ENCODE measurements around the gene FAM170B. TPM values are rescaled to one million over a fixed set of nuclear protein-coding genes. Genes with fewer than 3 reads are reported as not detected.

FAM170B gene
- total RNA-seq, 8 experiments from 2014 or later = 0.14 to 0.36 (median 0.22) TPM; not detected in 4

DNA sequence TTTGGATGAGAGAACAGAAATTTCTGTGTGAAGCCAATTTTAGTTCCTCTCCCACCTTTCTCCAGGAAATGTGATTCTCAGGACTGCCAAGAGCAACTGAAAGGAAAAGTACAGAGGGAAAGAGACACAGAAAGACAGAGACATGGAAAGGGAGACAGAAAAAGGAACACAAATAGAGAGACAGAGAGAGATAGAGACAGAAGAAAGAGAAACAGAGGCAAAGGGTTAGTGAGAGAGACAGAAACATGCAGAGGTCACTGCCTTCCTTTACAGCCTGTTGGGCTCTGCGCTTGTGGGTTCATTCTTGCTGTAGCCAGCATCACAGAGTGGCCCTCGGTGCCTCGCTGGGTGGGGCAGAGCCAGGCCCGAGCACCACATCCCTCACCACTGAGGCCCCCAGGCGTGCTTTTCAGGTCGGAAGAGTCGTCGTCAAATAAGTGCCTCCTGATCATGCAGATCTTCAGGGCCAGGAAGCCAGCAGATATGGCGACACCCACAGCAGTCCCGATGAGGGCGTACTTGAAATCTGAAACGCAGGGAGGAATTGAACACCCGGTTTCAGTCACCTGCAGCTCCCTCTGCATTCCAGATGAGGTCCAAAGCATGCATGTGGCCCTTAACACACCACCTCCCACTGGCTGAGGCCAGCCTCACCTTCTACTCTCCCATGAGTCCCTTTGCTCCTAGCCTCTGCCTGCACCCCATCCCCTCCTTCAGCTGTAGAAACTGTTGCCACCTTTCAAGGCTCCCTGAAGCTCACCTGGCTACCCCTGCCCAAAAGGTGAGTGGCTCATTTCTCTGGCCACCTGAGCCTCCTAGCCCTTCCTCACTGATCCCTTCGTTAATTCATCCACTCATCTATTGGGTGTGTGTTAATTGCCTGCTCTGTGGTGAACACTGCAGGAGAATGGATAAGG, 32.9 kb upstream of the FAM170B start:
- no peak overlapping the region for H3K27ac ChIP-seq
- no peaks in the 10 kb centered on the region for H3K4me1 ChIP-seq (replicated peaks in 1 of 2)
- 49 to 88% (median 70%) methylated on average over 2 to 8 of the region's 14 CpGs; no CpG with 5 or more reads in 2 of the 10 experiments for WGBS, 10 experiments
- in situ Hi-C loops (cut with MboI; ENCODE audit: low pct_unique_long_range_greater_than_20kb in 2 of 9, low sequenced_read_pairs in 9 of 9, unreplicated experiment in 9 of 9) = loop anchor here in 2 of 9 experiments (25.0 kb wide), 3 partner anchors 179 to 504 kb away; no protein-coding TSS in a partner anchor
- no peak overlapping the region for H3K4me3 ChIP-seq
- ATAC-seq (replicated peaks in 6 of 8) = no peak

DNA sequence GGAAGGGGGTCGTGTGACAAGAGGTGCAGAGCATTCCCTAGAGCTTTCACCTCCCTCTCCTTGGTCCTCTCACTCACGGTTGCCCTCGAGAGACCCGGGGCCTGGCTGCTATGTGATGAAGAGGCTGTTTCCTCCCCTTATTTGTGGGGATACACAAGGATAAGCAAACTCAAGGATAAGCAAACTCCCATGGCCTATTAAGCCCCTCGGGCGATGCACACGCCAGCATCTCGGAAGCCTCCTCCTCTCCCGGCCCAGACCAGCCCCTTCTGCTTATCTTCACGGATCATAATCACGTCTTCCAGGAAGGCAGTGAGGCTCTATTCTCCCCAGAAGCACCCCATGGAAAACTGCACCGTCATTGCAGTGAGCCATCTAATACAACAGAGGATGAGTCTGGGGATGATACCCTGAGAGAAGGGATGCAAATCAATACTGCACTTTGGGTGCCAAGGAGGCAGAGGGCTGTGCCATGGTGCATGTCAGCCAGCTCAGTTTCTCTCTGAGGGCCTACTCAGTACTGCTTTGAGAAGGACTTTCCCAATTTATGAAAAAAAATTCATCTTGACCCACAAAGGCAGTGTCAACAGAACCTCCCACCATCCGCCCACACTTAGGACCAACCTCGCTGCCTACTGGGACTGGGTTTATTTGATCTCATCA, 32.1 kb upstream of the FAM170B start:
- H3K4me1 ChIP-seq (replicated peaks in 1 of 2) = no peaks in the 10 kb centered on the region
- ATAC-seq (replicated peaks in 6 of 8) = no peak
- 61 to 90% (median 77%) methylated on average over 1 to 8 of the region's 14 CpGs; no CpG with 5 or more reads in 2 of the 10 experiments for WGBS, 10 experiments
- no peak overlapping the region for H3K27ac ChIP-seq
- in situ Hi-C loops (cut with MboI; ENCODE audit: low pct_unique_long_range_greater_than_20kb in 2 of 9, low sequenced_read_pairs in 9 of 9, unreplicated experiment in 9 of 9) = loop anchor here in 2 of 9 experiments (25.0 kb wide), 3 partner anchors 179 to 504 kb away; no protein-coding TSS in a partner anchor
- no peak overlapping the region for H3K4me3 ChIP-seq

DNA sequence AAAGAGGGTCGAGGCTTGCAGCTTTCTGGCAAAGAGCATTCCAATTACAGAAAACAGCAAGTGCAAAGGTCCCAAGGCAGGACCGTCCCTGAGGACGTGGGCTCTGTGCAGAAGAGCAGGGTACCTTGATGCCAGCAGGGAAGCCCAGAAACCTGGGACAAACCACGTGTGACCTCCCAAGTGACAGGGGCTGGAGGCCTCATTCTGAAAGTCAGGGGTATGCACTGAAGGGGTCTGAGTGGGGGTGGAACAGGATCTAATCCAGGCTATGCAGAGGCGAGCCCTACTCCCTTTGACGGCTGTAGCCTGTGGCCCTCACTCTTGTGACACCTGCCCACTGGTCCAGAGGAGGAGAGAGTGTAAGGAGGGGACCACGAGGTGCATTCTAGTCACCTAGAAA, 31.4 kb upstream of the FAM170B start:
- H3K4me3 ChIP-seq = no peak overlapping the region
- 10 to 73% (median 40%) methylated on average over 1 to 6 of the region's 7 CpGs; no CpG with 5 or more reads in 3 of the 10 experiments for WGBS, 10 experiments
- in situ Hi-C loops (cut with MboI; ENCODE audit: low pct_unique_long_range_greater_than_20kb in 2 of 9, low sequenced_read_pairs in 9 of 9, unreplicated experiment in 9 of 9) = loop anchor here in 2 of 9 experiments (25.0 kb wide), 3 partner anchors 178 to 503 kb away; no protein-coding TSS in a partner anchor
- ATAC-seq (replicated peaks in 6 of 8) = no peak
- H3K27ac ChIP-seq = no peak overlapping the region
- no peaks in the 10 kb centered on the region for H3K4me1 ChIP-seq (replicated peaks in 1 of 2)

DNA sequence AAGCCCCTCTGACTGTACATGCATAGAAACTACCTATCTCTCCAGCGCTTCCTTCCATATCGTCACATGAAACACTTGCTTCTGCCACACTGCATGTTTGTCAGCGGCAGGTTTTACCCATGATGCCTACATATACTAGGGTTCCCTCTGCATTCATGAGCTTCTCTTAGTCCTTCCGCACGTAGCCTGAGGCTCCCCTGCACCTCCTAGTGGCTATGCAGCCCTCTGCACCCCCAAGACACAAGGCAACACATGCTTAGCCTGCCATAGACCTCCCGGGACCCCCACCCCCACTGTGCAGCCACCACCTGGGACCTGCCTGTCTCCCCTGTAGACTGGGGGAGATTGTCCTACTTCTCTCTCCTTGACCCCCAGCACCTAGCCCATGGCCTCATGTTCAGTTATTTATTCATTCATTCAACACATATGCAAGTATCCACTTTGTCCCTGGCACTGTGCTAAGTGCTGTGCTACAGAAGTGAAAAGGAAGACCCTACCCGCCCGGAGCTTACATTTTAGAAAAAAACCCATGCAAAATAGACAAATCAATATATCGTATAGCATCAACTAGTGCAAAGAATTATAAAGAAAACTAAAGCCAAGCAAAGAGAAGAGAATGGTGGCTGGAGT, 30.9 kb upstream of the FAM170B start:
- in situ Hi-C loops (cut with MboI; ENCODE audit: low pct_unique_long_range_greater_than_20kb in 2 of 9, low sequenced_read_pairs in 9 of 9, unreplicated experiment in 9 of 9) = loop anchor here in 2 of 9 experiments (25.0 kb wide), 3 partner anchors 177 to 502 kb away; no protein-coding TSS in a partner anchor
- Histone ChIP-seq H3K27ac (no peak overlapping the region), H3K4me3 (no peak overlapping the region), H3K4me1 (replicated peaks in 1 of 2) (no peaks in the 10 kb centered on the region)
- ATAC-seq (replicated peaks in 6 of 8) = peak in 6 of 8 experiments; percentile 22 to 86 (median 58)
- WGBS, 10 experiments = 40 to 100% (median 66%) methylated on average over 1 to 7 of the region's 9 CpGs; no CpG with 5 or more reads in 2 of the 10 experiments

DNA sequence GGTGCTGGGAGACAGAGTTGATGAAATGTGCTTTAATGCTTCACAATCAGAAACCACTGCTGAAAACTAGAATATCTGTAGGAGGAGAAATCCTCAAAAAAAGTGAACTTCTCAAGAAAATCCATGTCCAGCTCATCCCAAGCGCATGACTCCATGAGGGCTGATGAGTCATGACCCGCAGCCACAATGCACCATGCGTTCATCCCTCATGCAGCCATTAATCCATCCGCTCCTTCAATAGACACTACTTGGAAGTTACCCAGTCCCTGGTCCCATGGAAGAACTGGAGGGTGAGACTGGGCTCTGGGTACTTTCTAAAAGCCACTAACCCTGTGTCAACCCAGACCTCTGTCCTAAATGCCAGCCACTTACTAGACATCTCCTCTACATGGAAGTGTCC, 29.9 kb upstream of the FAM170B start:
- 47 to 100% (median 80%) methylated on average over 1 to 3 of the region's 4 CpGs; no CpG with 5 or more reads in 3 of the 10 experiments for WGBS, 10 experiments
- Histone ChIP-seq H3K4me1 (replicated peaks in 1 of 2) (no peaks in the 10 kb centered on the region), H3K27ac (no peak overlapping the region), H3K4me3 (no peak overlapping the region)
- in situ Hi-C loops (cut with MboI; ENCODE audit: low pct_unique_long_range_greater_than_20kb in 2 of 9, low sequenced_read_pairs in 9 of 9, unreplicated experiment in 9 of 9) = loop anchor here in 2 of 9 experiments (25.0 kb wide), 3 partner anchors 176 to 501 kb away; no protein-coding TSS in a partner anchor
- ATAC-seq (replicated peaks in 6 of 8) = peak in 1 of 8 experiments; percentile 44

DNA sequence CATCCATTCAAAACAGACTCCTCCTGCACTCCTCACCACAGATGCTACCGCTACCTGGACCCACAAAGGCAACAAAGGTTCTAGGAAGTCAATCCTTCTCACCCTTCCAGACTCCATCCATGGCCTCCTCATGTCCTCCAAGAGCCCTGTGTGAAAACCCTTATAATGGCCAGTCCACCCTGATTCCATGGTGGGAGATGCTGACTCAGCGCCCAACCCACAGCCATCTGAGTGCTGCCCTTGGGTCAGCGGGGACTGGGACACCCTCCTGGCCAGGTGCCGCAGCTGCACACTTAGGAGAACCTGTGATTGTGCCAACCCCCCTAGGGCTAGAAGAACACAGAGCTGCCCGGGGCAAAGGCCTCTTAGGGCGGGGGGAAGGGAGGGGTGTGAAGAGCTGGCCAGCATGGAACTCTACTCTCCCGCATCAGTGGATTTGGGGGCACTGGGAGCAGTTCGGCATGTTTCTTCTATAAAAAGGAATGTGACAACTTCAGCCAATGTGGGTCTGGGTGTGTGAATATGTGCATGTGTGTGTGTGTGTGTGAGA, 29.0 kb upstream of the FAM170B start:
- Histone ChIP-seq H3K27ac (no peak overlapping the region), H3K4me1 (replicated peaks in 1 of 2) (no peaks in the 10 kb centered on the region), H3K4me3 (no peak overlapping the region)
- in situ Hi-C loops (cut with MboI; ENCODE audit: low pct_unique_long_range_greater_than_20kb in 2 of 9, low sequenced_read_pairs in 9 of 9, unreplicated experiment in 9 of 9) = loop anchor here in 2 of 9 experiments (25.0 kb wide), 3 partner anchors 176 to 501 kb away; no protein-coding TSS in a partner anchor
- ATAC-seq (replicated peaks in 6 of 8) = no peak
- WGBS, 10 experiments = 100% methylated on average over 1 of the region's 8 CpGs; no CpG with 5 or more reads in 8 of the 10 experiments

DNA sequence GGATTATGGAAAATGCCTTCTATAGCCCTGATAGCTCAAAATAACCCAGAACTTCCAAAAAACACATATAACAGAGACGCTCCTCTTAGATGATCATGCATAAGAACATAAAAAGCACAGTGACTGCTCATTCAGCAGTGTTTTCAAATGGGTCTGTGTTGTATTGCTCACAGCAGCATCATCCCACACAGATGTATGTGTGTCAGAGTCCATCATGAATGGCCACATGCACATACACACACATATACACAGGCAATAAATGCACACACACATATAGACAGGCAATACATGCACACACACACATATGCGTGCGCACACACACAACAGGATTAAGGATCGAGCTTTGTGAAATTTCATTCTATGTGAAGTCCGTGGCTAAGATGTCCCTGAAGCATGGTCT, 28.2 kb upstream of the FAM170B start:
- in situ Hi-C loops (cut with MboI; ENCODE audit: low pct_unique_long_range_greater_than_20kb in 2 of 9, low sequenced_read_pairs in 9 of 9, unreplicated experiment in 9 of 9) = loop anchor here in 2 of 9 experiments (25.0 kb wide), 3 partner anchors 175 to 500 kb away; no protein-coding TSS in a partner anchor

DNA sequence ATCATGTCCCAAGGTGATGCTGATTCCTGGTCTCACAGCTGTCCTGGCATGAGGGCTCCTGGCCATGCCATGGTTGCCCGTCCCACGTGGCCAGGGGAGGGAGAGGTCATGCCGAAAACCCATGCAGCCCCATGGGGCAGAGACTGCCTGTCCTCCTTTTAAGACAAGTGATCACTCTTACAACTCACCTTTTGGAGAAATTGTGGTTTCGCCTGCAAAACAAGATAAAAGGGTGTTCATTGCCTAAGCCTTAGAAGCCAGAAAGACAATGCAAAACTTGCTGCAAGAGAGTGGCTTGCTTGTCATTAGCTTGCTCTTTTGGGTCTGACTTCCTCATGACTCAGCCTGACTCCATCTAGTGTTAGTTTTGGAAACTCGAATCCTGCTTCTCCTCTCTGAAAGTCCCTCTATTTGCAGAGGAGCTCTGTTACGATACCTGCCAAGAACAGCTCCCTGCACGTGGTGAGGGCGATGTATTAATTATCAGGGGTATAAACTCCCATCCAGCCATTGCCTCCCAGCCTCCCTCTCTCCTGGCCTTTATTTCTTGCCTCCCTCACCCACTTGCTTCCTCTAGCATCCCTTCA, 27.7 kb upstream of the FAM170B start:
- Histone ChIP-seq H3K4me3 (no peak overlapping the region), H3K4me1 (replicated peaks in 1 of 2) (no peaks in the 10 kb centered on the region), H3K27ac (no peak overlapping the region)
- WGBS, 10 experiments = 0 to 63% (median 31%) methylated on average over 1 to 8 of the region's 8 CpGs; no CpG with 5 or more reads in 1 of the 10 experiments
- in situ Hi-C loops (cut with MboI; ENCODE audit: low pct_unique_long_range_greater_than_20kb in 2 of 9, low sequenced_read_pairs in 9 of 9, unreplicated experiment in 9 of 9) = loop anchor here in 2 of 9 experiments (25.0 kb wide), 3 partner anchors 174 to 499 kb away; no protein-coding TSS in a partner anchor
- ATAC-seq (replicated peaks in 6 of 8) = peak in 3 of 8 experiments; percentile 49 to 58 (median 54)

More for the DNA sequence above, 28.2 kb upstream of the FAM170B start:
- no peak for ATAC-seq (replicated peaks in 6 of 8)
- Histone ChIP-seq H3K4me1 (replicated peaks in 1 of 2) (no peaks in the 10 kb centered on the region), H3K4me3 (no peak overlapping the region), H3K27ac (no peak overlapping the region)
- WGBS, 10 experiments = 0 to 100% (median 67%) methylated on average over 1 to 5 of the region's 5 CpGs; no CpG with 5 or more reads in 3 of the 10 experiments

DNA sequence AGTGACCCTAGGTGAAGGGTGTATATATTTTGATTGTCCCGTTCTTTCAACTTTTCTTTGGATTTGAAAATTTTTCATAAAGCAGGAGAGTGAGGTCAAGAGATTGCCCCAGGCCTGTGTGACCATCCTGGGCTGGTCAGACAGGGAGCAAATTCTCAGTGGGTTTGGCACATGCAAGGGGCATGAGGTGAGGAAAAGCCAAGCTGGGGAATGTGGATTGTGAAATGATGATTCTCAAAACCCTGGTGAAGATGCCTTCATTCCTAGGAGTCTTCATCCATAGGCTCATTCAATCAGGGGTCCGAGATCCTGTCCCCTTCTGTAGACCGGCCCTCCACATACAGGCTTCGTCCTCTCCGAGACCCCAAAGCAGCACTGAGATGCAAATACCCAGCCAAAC, 27.0 kb upstream of the FAM170B start:
- H3K27ac ChIP-seq = no peak overlapping the region
- no peak overlapping the region for H3K4me3 ChIP-seq
- 56 to 100% (median 83%) methylated on average over 1 to 5 of the region's 5 CpGs; no CpG with 5 or more reads in 3 of the 10 experiments for WGBS, 10 experiments
- in situ Hi-C loops (cut with MboI; ENCODE audit: low pct_unique_long_range_greater_than_20kb in 2 of 9, low sequenced_read_pairs in 9 of 9, unreplicated experiment in 9 of 9) = loop anchor here in 2 of 9 experiments (25.0 kb wide), 3 partner anchors 174 to 499 kb away; no protein-coding TSS in a partner anchor
- H3K4me1 ChIP-seq (replicated peaks in 1 of 2) = no peaks in the 10 kb centered on the region
- no peak for ATAC-seq (replicated peaks in 6 of 8)

DNA sequence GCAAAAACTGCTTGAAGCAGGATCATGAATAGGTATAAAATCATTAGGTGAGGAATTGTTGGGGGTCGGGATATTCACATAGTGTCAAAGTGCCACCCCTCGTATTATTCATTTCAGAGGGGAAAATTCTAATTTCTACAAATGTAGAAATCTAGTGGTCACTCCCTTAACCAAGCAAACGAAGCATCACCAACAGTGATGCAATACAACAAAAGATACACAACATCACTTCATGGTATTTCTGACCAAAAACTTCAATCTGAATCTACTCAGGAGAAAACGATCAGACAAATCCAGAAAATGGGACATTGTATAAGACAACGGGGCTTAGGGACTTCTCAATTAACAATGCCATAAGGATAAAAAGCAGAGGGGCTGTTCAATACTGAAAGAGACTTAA, 26.3 kb upstream of the FAM170B start:
- 47 to 90% (median 81%) methylated on average over 3 to 5 of the region's 5 CpGs; no CpG with 5 or more reads in 1 of the 10 experiments for WGBS, 10 experiments
- in situ Hi-C loops (cut with MboI; ENCODE audit: low pct_unique_long_range_greater_than_20kb in 2 of 9, low sequenced_read_pairs in 9 of 9, unreplicated experiment in 9 of 9) = loop anchor here in 2 of 9 experiments (25.0 kb wide), 3 partner anchors 173 to 498 kb away; no protein-coding TSS in a partner anchor

DNA sequence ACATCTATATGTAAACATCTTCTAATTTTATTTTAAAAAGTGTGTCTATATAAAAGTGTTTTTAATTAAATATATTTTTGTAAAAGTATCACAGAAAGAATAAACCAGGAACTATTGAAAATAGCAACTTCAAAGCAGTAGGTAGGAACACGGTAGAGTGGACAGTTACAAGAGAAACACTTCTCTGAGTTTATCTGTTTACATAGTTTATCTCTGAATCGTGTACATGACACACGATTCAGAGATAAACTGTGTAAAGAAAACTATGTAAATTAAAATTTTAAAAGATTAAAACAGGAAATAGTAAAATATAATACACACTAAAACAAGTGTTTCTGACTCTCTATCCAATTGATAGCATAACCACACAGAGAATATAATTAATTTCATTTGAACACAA, 25.1 kb upstream of the FAM170B start:
- WGBS, 10 experiments = 20 to 94% (median 78%) methylated on average over 1 to 3 of the region's 3 CpGs; no CpG with 5 or more reads in 1 of the 10 experiments
- no peak overlapping the region for H3K27ac ChIP-seq
- H3K4me3 ChIP-seq = no peak overlapping the region
- ATAC-seq (replicated peaks in 6 of 8) = no peak
- no peaks in the 10 kb centered on the region for H3K4me1 ChIP-seq (replicated peaks in 1 of 2)
- in situ Hi-C loops (cut with MboI; ENCODE audit: low pct_unique_long_range_greater_than_20kb in 2 of 9, low sequenced_read_pairs in 9 of 9, unreplicated experiment in 9 of 9) = loop anchor here in 2 of 9 experiments (25.0 kb wide), 3 partner anchors 172 to 497 kb away; no protein-coding TSS in a partner anchor

More for the DNA sequence above, 26.3 kb upstream of the FAM170B start:
- Histone ChIP-seq H3K27ac (no peak overlapping the region), H3K4me3 (no peak overlapping the region), H3K4me1 (replicated peaks in 1 of 2) (no peaks in the 10 kb centered on the region)
- ATAC-seq (replicated peaks in 6 of 8) = no peak
